Left forelimb (tissue), 1 donor: Measurements from ENCODE around the gene MFAP1.
"Not testable (repeated sequence)": the region's sequence is repeated elsewhere in the genome, so short reads cannot be mapped to it uniquely, and the experiment has no call there.

Experiments used
- DNase-seq: peaks from one replicate; pipeline ENCODE4 v3.0.0-alpha.2; 2018; ENCODE audit warnings: low spot score

The MFAP1 gene

DNA sequence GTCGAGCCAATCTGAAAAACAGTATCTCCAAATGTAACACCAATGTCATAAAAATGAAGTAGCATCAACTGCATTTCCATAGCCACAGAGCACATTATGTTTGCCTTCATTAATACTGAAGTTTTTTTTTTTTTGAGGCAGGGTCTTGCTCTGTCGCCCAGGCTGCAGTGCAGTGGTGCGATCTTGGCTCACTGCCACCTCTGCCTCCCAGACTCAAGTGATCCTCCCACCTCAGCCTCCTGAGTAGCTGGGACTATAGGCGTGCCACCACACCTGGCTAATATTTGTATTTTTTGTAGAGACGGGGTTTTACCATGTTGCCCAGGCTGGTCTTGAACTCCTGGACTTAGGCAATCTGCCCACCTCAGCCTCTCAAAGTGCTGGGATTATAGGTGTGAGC lies 9.4 kb downstream of the MFAP1 start:
- DNase-seq, result not testable (repeated sequence)

DNA sequence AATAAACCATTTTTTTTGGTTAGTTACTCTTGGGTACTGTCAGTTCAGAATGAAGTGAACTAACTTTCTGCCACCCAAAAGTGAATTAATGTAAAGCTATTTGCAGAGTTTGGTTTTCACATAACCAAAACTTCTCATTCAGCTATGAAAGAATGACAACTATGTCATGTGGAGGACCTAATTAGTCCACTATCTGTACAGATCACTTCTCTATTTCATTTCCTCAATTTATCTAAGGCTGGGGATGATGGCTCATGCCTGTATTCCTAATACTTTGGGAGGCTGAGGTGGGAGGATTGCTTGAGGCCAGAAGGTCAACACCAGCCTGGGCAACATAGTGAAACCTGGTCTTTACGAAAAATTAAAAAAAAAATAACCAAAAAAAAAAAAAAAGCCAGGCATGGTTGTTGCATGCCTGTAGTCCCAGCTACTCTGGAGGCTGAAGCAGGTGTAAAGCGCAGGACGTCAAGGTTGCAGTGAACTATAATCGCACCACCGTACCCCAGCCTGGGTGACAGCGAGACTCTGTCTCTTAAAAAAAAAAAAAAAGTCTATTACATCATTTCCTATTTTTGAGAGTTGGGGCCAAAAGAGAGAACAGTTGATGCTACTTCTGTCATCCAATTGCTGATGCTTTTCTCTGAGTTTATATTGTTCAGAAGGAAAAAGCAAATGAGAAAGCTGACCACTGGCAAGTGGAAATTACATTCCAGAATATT lies 15.4 kb downstream of the MFAP1 start:
- DNase-seq, result no peak

DNA sequence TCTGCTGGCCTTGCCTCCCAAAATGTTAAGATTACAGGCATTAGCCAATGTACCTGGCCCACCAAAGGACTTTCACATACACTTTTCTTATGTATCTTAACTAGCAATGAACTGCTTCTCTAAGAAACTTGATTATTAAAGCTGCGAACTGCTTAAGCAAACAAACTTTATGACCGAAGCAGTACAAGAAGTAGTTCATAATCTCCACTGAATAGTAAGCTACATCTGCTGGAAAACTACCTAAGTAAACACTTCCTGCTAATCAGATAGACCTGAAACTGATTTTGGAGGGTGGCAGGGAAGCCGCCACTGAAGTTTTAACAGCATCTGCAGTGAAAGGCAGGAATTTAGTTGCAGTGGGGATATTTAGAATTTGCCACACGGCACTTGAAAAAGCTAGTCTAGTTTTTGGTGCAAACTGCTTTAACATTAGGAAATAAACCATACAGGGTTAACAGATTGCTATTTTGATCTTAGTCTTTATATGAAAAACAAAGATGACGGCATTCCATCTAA lies 16.0 kb downstream of the MFAP1 start:
- DNase-seq, result no peak

DNA sequence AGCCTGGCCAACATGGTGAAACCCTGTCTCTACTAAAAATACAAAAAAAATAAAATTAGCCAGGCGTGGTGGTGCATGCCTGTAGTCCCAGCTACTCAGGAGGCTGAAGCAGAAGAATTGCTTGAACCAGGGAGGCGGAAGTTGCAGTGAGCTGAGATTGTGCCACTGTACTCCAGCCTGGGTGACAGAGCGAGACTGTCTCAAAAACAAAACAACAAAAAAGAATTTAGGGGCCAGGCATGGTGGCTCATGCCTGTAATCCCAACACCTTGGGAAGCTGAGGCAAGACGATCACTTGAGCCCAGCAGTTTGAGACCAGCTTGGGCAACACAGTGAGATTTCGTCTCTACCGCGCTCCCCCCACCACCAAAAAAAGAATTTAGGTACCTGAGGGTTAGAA lies 21.8 kb downstream of the MFAP1 start:
- DNase-seq, result not testable (repeated sequence)

DNA sequence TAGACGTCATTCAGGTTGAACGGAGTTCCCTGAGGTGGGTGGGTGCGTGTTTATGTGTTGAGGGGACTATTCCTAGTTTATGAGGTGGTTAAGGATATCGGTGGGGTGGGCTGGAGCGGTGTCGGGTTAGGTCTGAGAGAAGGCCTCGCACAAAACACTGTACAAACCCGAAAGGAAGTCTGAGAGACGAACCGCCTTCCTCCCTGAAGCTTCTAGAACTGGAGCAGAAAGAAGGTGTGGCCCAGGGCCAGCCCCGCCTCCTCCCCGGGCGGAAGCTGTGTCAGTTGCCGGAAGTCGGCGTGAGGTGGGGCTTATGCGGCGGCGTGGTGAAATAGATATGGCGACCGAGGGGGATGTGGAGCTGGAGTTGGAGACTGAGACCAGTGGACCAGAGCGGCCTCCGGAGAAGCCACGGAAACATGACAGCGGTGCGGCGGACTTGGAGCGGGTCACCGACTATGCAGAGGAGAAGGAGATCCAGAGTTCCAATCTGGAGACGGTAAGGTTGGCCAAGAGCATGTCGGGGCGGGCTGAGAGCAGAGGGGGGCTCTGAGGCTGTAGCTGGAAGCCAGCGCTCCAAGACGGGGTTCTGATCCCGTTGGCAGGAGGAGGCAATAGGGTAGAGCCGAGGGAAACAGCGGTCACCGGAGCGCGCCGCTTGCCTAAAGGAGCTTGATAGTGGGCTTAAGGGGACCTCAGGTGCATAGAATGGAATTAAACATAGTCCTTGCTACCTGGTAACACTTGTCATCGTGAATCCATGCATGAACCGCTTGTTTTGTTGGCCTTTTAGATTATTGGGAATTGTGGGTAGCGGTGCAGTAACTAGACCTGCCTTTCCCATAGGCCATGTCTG lies 24.0 kb downstream of the MFAP1 start, which contains the start of gene HYPK:
Gene HYPK (plus strand): TSS at position 314 of the 856 bp plus-strand sequence. CDS start 24 bp downstream, at position 338.
- DNase-seq, result peak; percentile 94

DNA sequence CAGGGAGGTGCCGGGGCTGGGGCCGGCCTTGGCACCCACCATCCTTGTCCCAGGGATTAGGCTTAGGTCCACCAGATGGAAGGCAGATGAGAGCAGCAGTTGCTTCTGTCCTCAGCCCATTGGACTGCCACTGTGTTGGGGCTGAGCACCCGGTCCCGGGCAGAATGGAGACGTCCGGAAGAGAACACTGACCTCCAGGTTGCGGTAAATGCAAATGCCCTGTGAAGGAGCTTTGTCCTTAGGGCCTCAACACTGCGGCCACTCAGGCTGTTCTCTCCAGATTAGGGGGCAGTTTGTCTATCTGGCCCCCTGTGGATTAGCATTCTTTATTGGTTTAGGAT lies 24.6 kb downstream of the MFAP1 start, which contains the start of gene SERINC4:
Gene SERINC4 (minus strand): TSS at position 276 of the 341 bp plus-strand sequence. CDS start 234 bp downstream, at position 42.
- no peak for DNase-seq

DNA sequence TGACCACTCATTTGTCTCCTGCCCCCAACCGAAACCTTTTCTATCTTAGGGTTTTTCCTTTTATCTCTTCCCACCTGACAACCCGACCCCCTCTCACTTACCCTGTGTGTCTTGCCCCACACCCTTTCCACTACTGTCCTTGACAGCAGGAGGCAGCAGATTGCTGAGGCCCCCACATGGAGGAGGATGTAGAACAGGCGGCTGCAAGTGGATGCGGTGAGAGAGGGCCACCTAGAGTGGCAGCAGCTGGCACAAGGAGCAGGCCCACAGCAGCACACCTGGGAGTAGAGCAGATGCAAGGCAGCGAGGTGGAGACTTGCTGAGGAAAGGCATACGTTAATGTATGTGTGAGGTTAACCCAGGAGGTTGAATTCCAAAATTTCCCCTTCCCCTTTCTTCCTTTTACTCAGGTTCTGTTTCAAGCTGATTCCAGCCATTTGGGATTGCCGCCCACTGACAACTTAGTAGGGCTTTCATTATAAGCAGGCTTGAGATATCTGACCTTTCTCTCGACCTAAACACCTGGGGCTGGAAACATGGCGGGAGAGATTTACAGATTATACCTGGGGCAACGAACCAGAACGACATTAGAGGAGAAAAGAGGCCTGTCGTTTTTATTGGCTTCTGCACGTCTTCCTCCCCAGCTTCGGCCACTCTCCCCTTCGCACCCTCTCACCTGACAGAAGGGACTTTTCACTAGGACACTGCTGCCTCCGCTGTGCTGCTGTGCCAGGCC lies 25.1 kb downstream of the MFAP1 start:
- DNase-seq, result no peak

DNA sequence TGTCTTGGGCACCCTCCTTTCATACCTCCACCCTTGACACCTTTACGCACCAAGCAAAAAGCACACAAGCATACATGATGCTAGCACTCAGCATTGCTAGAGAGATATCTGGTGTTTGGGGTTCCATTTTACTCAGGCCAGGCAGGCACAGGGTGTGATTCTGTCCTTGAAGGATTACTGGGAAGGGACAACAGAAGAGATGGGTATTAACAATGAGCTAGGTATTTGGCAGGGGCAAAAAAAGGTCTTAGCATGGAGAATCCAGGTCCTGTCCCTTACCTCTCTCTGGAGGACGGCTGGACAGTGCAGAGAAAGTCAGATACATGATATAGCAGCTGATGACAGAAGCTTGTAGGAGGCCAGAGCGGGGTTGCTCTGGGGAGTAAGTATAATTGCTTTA lies 27.9 kb downstream of the MFAP1 start:
- DNase-seq, result no peak

DNA sequence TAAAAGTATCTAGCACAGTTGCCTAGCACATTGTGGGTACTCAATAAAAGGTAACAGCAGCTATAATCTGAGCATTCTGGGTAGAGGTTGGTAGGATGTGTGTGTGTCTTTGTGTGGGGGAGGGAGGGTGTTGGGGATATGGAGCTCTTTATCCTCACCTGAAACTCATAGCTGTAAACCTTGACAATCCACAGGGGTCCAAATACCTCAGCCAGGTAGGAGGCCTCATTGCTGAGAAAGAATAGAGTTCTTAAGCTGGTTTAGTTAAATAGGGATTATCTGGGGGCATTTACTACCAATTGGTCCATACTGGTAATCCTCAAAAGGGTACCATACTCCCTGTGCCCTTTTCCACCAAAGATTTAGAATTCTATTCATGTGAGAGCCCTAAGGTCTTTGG lies 28.5 kb downstream of the MFAP1 start:
- DNase-seq, result no peak

DNA sequence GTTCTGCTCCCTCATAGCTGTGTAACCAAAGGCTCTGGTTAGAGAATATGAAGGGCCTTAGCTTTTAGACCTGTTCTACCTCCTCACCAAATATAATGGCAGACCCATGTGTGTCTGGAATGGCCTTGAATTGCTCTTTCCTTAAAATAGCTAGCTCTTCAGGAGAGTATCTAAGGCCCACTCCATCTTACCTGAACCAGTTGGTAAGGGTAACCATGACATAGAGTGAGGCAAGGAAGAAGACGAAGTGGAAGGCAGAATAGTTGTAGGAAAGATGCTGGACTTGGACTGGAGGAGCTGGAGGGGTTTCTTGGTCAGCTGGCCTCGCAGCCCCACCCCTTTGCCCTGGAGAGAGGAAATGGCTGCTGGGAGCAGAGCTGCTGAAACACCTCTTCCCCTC lies 29.3 kb downstream of the MFAP1 start:
- DNase-seq, result no peak

DNA sequence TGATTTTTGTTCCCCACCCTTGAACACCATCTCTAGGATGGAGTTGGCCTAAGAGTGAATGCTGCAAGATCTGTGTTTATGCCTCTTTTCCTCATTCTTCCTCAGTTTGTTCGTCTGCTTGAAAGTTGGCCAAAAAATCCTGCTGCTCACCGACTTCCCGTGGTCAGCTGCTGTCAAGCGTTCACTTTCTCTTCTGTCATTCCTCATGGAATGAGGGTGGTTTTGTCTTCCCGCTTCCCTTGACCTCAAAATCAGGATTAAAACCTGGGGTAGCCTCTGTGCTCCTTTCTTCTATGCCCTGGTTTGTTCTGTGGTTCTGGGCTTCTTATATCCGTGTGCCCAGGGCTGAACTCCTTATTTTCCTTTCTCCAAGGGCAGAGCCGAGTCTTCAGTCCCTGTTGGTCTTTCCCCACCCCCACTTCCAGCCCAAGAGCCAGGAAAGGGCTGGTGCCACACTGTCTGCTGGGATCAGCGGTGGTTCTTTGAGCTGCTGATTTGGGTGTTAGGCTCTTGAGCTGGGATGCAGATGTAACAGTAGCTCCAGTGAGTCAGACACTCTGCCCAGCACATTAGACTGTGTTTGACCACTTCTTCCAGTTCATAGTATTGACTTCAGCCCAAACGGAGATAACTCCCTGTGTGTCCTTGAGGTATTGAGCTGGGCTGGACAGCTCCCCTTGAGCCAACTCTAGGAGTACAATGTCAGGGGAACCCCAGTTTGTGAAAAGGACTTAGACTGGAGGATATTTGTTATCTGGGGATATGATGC lies 30.0 kb downstream of the MFAP1 start:
- DNase-seq, result no peak

DNA sequence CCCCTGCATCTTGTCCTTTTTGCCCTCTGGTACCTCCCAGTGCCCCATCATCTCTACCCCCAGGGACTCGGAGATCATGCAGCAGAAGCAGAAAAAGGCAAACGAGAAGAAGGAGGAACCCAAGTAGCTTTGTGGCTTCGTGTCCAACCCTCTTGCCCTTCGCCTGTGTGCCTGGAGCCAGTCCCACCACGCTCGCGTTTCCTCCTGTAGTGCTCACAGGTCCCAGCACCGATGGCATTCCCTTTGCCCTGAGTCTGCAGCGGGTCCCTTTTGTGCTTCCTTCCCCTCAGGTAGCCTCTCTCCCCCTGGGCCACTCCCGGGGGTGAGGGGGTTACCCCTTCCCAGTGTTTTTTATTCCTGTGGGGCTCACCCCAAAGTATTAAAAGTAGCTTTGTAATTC lies 30.8 kb downstream of the MFAP1 start:
- DNase-seq, result no peak

DNA sequence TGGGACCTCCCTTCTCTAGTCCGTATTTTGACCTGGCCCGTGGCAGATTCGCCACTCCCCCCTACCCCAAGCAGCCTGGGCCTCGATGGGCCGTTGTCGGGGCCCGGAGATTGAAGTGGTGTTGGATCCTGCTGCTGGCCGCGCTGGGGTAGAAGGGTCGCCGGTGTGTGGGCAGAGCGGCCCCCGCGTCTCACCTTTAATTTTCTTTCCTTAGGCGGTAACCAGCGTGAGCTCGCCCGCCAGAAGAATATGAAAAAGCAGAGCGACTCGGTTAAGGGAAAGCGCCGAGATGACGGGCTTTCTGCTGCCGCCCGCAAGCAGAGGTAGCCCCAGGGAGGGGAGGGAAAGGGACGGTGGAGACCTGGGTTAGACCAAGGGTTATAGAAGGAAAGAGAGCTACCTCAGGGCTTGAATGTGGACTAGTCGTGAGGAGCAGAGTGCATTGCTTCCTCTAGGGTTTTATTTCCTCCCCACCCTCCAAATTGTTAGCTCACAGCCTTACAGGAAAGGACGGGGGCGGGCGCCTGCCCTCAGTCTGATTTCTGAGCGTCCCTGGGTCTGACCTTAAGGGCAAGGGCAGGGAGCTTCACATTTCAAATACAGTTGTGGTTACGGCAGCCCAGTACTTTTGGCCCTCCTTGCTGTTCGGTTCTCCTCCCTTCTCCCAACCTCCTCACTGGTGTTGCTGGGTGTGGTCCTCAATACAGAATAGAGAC lies 31.6 kb downstream of the MFAP1 start:
- no peak for DNase-seq

DNA sequence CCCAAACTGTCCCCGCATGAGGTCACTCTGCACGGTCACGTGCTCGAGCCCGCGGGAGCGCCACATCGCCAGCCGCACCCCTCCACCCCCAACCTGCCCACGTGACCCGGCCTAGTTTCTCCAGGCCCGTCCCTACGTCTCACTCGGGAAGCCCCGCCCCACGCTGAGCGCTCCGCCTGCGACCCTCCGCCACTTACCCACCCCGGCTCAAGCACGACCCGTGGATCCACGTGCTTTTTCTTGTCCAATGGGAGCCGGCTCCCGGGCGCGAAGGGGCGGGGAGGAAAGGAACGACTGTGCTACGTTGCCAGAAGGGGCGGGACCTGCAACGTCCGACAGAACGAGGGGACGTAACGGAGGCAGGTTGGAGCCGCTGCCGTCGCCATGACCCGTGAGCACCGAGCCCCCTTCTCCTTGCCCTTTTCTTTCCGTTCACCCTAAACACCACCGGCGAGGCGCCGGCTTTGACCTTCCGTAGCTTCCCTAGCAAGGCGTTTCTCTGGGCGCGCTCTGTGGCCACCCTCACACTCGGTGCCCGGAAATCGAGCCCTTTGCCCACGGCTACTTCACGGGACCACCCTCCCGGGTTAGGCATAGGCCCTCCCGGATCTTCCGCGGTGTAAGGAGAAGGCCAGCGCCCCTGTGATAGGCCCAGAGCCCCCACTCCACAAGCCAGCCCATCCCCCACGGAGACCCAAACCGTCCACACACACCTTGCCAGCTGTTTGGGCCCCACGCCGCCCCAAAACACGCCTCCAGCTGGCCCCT lies 32.3 kb downstream of the MFAP1 start, which contains the start of gene SERF2:
Gene SERF2 (plus strand): TSS at position 328 of the 768 bp plus-strand sequence. CDS start 57 bp downstream, at position 385.
- peak; percentile 100 for DNase-seq

DNA sequence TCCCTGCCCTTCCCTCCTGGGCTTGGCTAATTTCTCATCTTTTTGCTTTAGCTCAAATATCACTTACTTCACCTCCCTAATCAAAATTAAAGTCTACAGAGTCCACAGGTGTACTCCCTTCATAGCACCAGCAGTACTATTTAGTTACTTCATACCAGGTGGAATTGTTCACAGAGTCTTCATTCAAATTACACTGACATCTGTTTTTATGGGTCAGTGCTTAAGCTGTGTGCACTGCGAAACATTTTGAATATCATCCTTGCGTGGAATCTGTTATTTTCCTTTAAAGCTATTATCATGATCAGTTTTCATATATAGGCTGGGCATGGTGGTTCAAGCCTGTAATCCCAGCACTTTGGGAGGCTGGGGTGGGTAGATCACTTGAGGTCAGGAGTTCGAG lies 35.1 kb downstream of the MFAP1 start:
- DNase-seq, result no peak

DNA sequence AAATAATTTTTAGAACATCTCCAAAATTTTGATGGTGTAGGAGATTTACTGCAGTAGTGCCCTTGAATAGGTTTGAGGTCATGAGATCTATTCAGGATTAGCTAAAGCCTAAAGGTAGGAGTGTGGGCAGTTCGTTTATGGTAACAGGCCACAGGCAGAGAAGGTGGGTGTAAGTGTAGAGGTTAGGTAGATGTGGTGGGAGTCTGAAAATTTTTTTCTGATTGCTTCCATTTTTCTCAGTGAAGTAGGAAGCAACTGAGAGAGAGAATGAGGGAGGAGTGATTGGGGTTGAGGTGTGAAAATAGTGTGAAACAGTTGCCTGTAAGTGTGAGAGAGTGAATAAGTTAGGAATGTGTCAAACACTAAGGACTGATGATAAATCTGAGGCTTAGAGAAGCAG lies 45.5 kb downstream of the MFAP1 start:
- DNase-seq, result no peak

DNA sequence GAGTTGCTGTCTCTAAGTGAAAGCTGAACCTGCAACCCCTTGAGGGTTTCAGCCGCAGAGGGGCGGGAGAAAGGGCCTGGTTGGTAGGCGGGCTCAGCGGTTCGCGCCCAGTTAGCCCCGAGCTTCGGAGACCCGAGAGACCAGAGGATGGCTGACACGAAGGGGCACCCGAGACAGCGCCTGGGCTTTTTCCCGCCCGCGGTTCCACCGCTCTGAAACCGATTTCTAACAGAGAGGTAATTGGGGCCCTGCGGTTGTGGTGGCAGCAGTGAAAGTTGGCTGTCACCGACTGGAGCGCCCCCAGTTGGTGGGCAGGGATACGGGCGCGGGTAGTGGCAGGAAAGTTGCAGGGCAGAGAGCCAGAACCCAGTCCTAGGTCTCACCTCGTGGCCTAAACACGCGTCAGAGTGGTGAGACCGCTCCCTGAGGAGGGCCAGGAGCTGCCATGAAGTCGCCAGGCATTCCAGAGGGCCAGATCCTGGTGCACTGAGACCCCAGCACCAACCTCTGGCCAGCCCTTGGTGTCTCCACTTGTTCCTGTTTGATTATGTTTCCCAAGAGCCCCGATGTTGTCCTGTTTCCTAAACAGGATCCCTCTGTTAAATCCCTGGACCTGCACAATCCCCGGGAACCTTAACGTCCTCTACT lies 47.1 kb downstream of the MFAP1 start:
- peak; percentile 82 for DNase-seq

DNA sequence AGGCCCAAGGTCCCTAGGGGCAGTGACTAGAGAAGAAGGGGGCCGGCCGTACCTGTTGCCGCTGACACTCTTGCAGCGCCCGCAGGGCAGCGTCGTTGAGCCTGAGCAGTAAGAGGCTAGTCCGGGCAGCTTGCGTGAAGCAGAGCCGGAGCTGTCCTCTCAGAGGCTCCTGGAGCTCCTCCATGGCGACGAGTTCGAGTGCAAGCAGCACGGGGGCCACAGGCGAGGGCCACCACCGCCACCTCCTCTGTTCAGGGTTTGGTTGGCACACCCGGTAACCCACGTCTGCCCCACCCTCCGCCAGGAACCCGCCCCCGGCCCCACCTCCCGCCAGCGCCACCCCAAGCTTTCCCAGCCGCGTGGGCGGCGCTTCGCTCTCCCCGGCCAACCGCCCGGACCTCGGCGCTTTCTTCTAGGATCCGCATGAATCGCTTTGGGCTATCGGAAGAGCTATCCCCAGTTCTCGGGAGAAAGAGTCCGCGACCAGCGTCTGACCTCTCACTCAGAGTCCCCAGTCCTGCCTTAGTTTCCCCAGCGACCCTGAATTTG lies 47.7 kb downstream of the MFAP1 start, which contains the start of gene ELL3:
Gene ELL3 (minus strand): TSS at position 249 of the 549 bp plus-strand sequence. CDS start 65 bp downstream, at position 184.
- peak; percentile 87 for DNase-seq
